SK-N-SH (cell line): ENCODE results near the gene CERKL. TPM values are rescaled to one million over a fixed set of nuclear protein-coding genes. Genes with fewer than 3 reads are reported as not detected.
A peak's percentile ranks its signal among the peaks of the same experiment; 100 is the strongest.

Experiments used
- CTCF ChIA-PET: fragments of 300-600, 350-600 bp; formaldehyde crosslinking; extraction: SDS; loops from one replicate; lab custom pipeline; 2021; lab: Yijun Ruan, JAX
- POLR2A ChIA-PET: fragments of 350-600 bp; sonication (Branson Sonifier 250); formaldehyde crosslinking; extraction: SDS; loops from one replicate; lab custom pipeline; 2020; ENCODE audit warnings: antibody characterized with exemption, inconsistent platforms; lab: Yijun Ruan, JAX
- DNase-seq: peaks from one replicate; pipeline ENCODE4 v3.0.0; 2012
- H2AFZ ChIP-seq: fragments of 200-600 bp; sonication (generic); 2 replicates; pipeline ENCODE4 v1.8.1; 2016; ENCODE audit warnings: antibody characterized with exemption, mild to moderate bottlenecking, low read depth
- H3F3A ChIP-seq: fragments of 200-600 bp; sonication (generic); replicated peaks from 2 replicates; pipeline ENCODE3; 2016; ENCODE audit warnings: antibody characterized with exemption, mild to moderate bottlenecking; ENCODE audit not compliant: insufficient read depth
- H3K27ac ChIP-seq, 2 experiments: fragments of 200-500 bp in 1 of 2; fragments of 200-600 bp in 1 of 2; sonication (Bioruptor generic) in 1 of 2; sonication (generic), shearing (Covaris generic) in 1 of 2; 2 replicates each; pipeline versions ENCODE4 v1.5.1 to v1.6.1; 2014 to 2016; ENCODE audit warnings: low read depth in 2 of 2, inconsistent platforms in 1 of 2, low read length in 1 of 2, mild to moderate bottlenecking in 1 of 2, mixed read lengths in 1 of 2
- H3K27me3 ChIP-seq: fragments of 200-600 bp; sonication (generic), shearing (Covaris generic); 2 replicates; pipeline ENCODE4 v1.6.1; 2016; ENCODE audit warnings: mixed run types; ENCODE audit not compliant: insufficient read depth
- H3K36me3 ChIP-seq, 2 experiments: fragments of 200-500 bp in 1 of 2; fragments of 200-600 bp in 1 of 2; sonication (Bioruptor generic) in 1 of 2; sonication (generic) in 1 of 2; replicated peaks in 1 of 2; 2 replicates each; pipeline versions ENCODE3 to v1.5.1; 2014 to 2016; ENCODE audit warnings: low read length in 1 of 2, mild to moderate bottlenecking in 1 of 2; ENCODE audit not compliant: insufficient read depth in 2 of 2, control insufficient read depth in 1 of 2
- H3K4me1 ChIP-seq, 2 experiments: fragments of 200-500 bp in 1 of 2; fragments of 200-600 bp in 1 of 2; sonication (Bioruptor generic) in 1 of 2; sonication (generic), shearing (Covaris generic) in 1 of 2; 2 replicates each; pipeline versions ENCODE4 v1.5.1 to v1.6.1; 2014 to 2016; ENCODE audit warnings: low read depth in 1 of 2, low read length in 1 of 2, mixed run types in 1 of 2; ENCODE audit not compliant: insufficient read depth in 2 of 2, control insufficient read depth in 1 of 2
- H3K4me2 ChIP-seq: fragments of 200-600 bp; sonication (generic), shearing (Covaris generic); 2 replicates; pipeline ENCODE4 v1.6.1; 2017; ENCODE audit warnings: mixed run types
- H3K4me3 ChIP-seq, 2 experiments: fragments of 200-500 bp in 1 of 2; fragments of 200-600 bp in 1 of 2; sonication (Bioruptor generic) in 1 of 2; sonication (generic), shearing (Covaris generic) in 1 of 2; 2 replicates each; pipeline versions ENCODE4 v1.5.1 to v1.8.1; 2014 to 2016; ENCODE audit warnings: low read depth in 2 of 2, inconsistent platforms in 1 of 2, low read length in 1 of 2, mild to moderate bottlenecking in 1 of 2, mixed read lengths in 1 of 2, moderate library complexity in 1 of 2
- H3K79me2 ChIP-seq: fragments of 200-600 bp; sonication (generic); 2 replicates; pipeline ENCODE4 v1.8.1; 2017; ENCODE audit warnings: mild to moderate bottlenecking; ENCODE audit not compliant: insufficient read depth
- H3K9ac ChIP-seq: fragments of 200-600 bp; sonication (generic); 2 replicates; pipeline ENCODE4 v1.6.1; 2017; ENCODE audit warnings: mixed run types
- H3K9me2 ChIP-seq: fragments of 200-600 bp; sonication (generic); 2 replicates; pipeline ENCODE4 v1.6.1; 2017; ENCODE audit warnings: mixed run types
- H3K9me3 ChIP-seq: fragments of 200-600 bp; sonication (generic); 2 replicates; pipeline ENCODE4 v1.6.1; 2017; ENCODE audit warnings: mixed run types, mild to moderate bottlenecking, moderate library complexity
- H4K20me1 ChIP-seq: fragments of 200-600 bp; sonication (generic); 2 replicates; pipeline ENCODE4 v1.6.1; 2017; ENCODE audit warnings: mild to moderate bottlenecking, mixed run types; ENCODE audit not compliant: insufficient read depth
- CHD2 ChIP-seq: fragments of 150-350 bp; IDR thresholded peaks from 2 replicates; pipeline ENCODE4 v1.6.1; 2018; ENCODE audit warnings: low read length; ENCODE audit not compliant: partially characterized antibody
- GATA2 ChIP-seq: sonication (generic); formaldehyde crosslinking; IDR thresholded peaks from 2 replicates; pipeline ENCODE4 v1.5.0; 2020; ENCODE audit warnings: mild to moderate bottlenecking, missing genetic modification reagents
- MAX ChIP-seq: IDR thresholded peaks from 2 replicates; pipeline ENCODE4 v1.4.0; 2012; ENCODE audit warnings: low read depth
- NFIC ChIP-seq: IDR thresholded peaks from 2 replicates; pipeline ENCODE4 v1.4.0; 2012; ENCODE audit warnings: borderline replicate concordance
- RXRA ChIP-seq: IDR thresholded peaks from 2 replicates; pipeline ENCODE4 v1.4.0; 2012; ENCODE audit warnings: low read depth, mild to moderate bottlenecking, borderline replicate concordance
- SMC3 ChIP-seq: IDR thresholded peaks from 2 replicates; pipeline ENCODE4 v1.6.1; 2012; ENCODE audit warnings: low read depth, low read length, improper control_type of control experiment
- TEAD4 ChIP-seq: IDR thresholded peaks from 2 replicates; pipeline ENCODE4 v1.4.0; 2012; ENCODE audit warnings: mild to moderate bottlenecking, borderline replicate concordance; ENCODE audit not compliant: insufficient read depth
- whole genome bisulfite sequencing: methylation state at CpG from one replicate; pipeline ENCODE4 v1.1.6; 2017; ENCODE audit warnings: low lambda C conversion rate; 5-methylcytosine and 5-hydroxymethylcytosine counted together
- polyA plus RNA-seq, 3 experiments: library from polyadenylated mRNA; depleted of rRNA; stranded (reverse); fragments of >200 nt; gene quantifications; 2 replicates each; pipeline ENCODE4 v1.2.3, GENCODE V29; 2012
- TF ChIP-seq, protein P1 (sequence below): fragments of 150-350 bp; IDR thresholded peaks from 2 replicates; pipeline ENCODE4 v1.6.1; 2016; ENCODE audit warnings: mild to moderate bottlenecking, low read depth, low read length
- TF ChIP-seq, protein P2 (sequence below): fragments of 200-600 bp; sonication (generic); IDR thresholded peaks from 2 replicates; pipeline ENCODE4 v1.6.1; 2017; ENCODE audit warnings: antibody characterized with exemption, mild to moderate bottlenecking, moderate library complexity

CERKL gene
- polyA plus RNA-seq, 1 of the 3 experiments (the other 2 are of a cell fraction), result 0.07 TPM

- H4K20me1 ChIP-seq, result no peaks in the 10 kb centered on the region
- no peak overlapping the region for H3K27ac ChIP-seq
- no peaks in the 10 kb centered on the region for H3K36me3 ChIP-seq
- no peaks in the 10 kb centered on the region for H3K79me2 ChIP-seq
- no peak overlapping the region for H2AFZ ChIP-seq
- H3K4me2 ChIP-seq, result no peak overlapping the region
- ChIA-PET CTCF (interaction anchor here (1.0 kb wide), 1 partner anchor 99 kb away, joined by 3 read pairs; no protein-coding TSS in a partner anchor), POLR2A (no interaction called here)
- peaks cover 3% of the 10 kb centered on the region for H3F3A ChIP-seq
- H3K9me2 ChIP-seq, result no peaks in the 10 kb centered on the region
- H3K4me3 ChIP-seq, result no peak overlapping the region
- TF ChIP-seq TEAD4 (no peak), RXRA (no peak), SMC3 (no peak), MAX (no peak), CHD2 (no peak), NFIC (no peak), GATA2 (CRISPR knock-in tag) (no peak)
- TF ChIP-seq, protein P1, sequence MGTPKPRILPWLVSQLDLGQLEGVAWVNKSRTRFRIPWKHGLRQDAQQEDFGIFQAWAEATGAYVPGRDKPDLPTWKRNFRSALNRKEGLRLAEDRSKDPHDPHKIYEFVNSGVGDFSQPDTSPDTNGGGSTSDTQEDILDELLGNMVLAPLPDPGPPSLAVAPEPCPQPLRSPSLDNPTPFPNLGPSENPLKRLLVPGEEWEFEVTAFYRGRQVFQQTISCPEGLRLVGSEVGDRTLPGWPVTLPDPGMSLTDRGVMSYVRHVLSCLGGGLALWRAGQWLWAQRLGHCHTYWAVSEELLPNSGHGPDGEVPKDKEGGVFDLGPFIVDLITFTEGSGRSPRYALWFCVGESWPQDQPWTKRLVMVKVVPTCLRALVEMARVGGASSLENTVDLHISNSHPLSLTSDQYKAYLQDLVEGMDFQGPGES, result no peak
- TF ChIP-seq, protein P2, sequence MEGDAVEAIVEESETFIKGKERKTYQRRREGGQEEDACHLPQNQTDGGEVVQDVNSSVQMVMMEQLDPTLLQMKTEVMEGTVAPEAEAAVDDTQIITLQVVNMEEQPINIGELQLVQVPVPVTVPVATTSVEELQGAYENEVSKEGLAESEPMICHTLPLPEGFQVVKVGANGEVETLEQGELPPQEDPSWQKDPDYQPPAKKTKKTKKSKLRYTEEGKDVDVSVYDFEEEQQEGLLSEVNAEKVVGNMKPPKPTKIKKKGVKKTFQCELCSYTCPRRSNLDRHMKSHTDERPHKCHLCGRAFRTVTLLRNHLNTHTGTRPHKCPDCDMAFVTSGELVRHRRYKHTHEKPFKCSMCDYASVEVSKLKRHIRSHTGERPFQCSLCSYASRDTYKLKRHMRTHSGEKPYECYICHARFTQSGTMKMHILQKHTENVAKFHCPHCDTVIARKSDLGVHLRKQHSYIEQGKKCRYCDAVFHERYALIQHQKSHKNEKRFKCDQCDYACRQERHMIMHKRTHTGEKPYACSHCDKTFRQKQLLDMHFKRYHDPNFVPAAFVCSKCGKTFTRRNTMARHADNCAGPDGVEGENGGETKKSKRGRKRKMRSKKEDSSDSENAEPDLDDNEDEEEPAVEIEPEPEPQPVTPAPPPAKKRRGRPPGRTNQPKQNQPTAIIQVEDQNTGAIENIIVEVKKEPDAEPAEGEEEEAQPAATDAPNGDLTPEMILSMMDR, result no peak
- TF ChIP-seq, all 33 proteins: peak for 0
- no peaks in the 10 kb centered on the region; the same call in 1 of the 2 replicates for H3K27me3 ChIP-seq
- H3K9me3 ChIP-seq, result no peaks in the 10 kb centered on the region
- DNase-seq, result no peak
- no peaks in the 10 kb centered on the region; a peak in 2 of 4 replicates for H3K4me1 ChIP-seq
- H3K9ac ChIP-seq, result no peak overlapping the region
These were observed 15.5 kb upstream of the CERKL start for GRCh38 chr2:181672255-181673008.

DNA sequence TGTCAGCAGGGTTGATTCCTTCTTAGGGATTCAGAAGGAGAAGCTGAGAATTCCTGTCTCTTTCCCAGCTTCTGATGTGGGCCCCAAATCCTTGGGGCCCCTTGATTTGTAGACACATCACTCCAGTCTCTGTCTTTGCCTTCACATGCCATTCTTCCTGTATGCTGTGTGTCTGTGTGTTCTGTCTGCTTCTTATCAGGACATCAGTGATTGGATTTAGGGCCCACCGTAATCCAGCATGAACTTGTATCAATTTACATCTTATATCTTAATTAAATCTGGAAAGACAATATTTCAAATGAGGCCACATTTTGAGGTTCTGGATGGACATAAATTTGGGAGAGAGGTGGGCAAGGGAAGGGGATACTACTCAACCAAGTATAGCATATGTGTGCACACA lies 13.7 kb upstream of the CERKL start:
- no peaks in the 10 kb centered on the region for H3K79me2 ChIP-seq
- DNase-seq, result no peak
- H3K4me2 ChIP-seq, result no peak overlapping the region
- no peak overlapping the region for H3K4me3 ChIP-seq
- no peaks in the 10 kb centered on the region for H3K9me2 ChIP-seq
- ChIA-PET CTCF (no interaction called here), POLR2A (no interaction called here)
- no peak overlapping the region for H3K27ac ChIP-seq
- TF ChIP-seq RXRA (no peak), GATA2 (CRISPR knock-in tag) (peak; percentile 59; the same call in 1 of the 2 replicates)
- no peak overlapping the region for H2AFZ ChIP-seq
- H3K36me3 ChIP-seq, result no peaks in the 10 kb centered on the region
- H3F3A ChIP-seq, result peaks cover 3% of the 10 kb centered on the region
- H3K9ac ChIP-seq, result no peak overlapping the region
- H4K20me1 ChIP-seq, result no peaks in the 10 kb centered on the region
- no peaks in the 10 kb centered on the region; the same call in 1 of the 2 replicates for H3K27me3 ChIP-seq
- no peaks in the 10 kb centered on the region for H3K9me3 ChIP-seq
- WGBS, result 13% methylated on average over 1 of the region's 1 CpG
- H3K4me1 ChIP-seq, result no peaks in the 10 kb centered on the region; a peak in 2 of 4 replicates
